ENCODE results near the gene PEX11G. TPM values are rescaled to one million over a fixed set of nuclear protein-coding genes. Genes with fewer than 3 reads are reported as not detected.
A peak's percentile ranks its signal among the peaks of the same experiment; 100 is the strongest.

The PEX11G gene
- total and polyA plus RNA-seq, 9 of the 15 experiments (the other 6 are each of a cell fraction or from before 2014, with no cell fraction given), result 0.07 to 3.2 (median 0.70) TPM; not detected in 1

GRCh38 chr19:7488736-7489353 lies at the start of gene PEX11G (continued):
- TF ChIP-seq AFF1 (IDR thresholded peaks at IDR 0.05; ENCODE audit: low read depth in 1 of 2, partially characterized antibody in 2 of 2), result no peak
- peak; percentile 58; the same call in 1 of the 2 replicates for TF ChIP-seq ZBTB7A (IDR thresholded peaks at IDR 0.05; ENCODE audit: borderline replicate concordance, control insufficient read depth, low read depth, low read length)
- TF ChIP-seq ARID3A (IDR thresholded peaks at IDR 0.05; ENCODE audit: borderline replicate concordance, low read depth, low read length), result no peak
- TF ChIP-seq GABPA (tag; conservative IDR thresholded peaks at IDR 0.05; ENCODE audit: low read depth), result no peak
- no peak for TF ChIP-seq NFE2L1 (tag; IDR thresholded peaks at IDR 0.05; ENCODE audit: borderline replicate concordance, low read depth)
- TF ChIP-seq TCF7 (IDR thresholded peaks at IDR 0.05; ENCODE audit: borderline replicate concordance), result no peak
- TF ChIP-seq POLR2AphosphoS5 (IDR thresholded peaks at IDR 0.05; ENCODE audit: control insufficient read depth, insufficient read depth, low read depth, low read length), result peak; percentile 48
- TF ChIP-seq HMGXB4 (CRISPR knock-in tag; IDR thresholded peaks at IDR 0.05), result 0 out of 2 replicates have a peak, but pooled peaks have one; percentile 20
- peak; percentile 78 for TF ChIP-seq PHF20 (IDR thresholded peaks at IDR 0.05; ENCODE audit: partially characterized antibody)
- no peak for TF ChIP-seq KDM2B (CRISPR knock-in tag; IDR thresholded peaks at IDR 0.05)
- TF ChIP-seq E2F1 (CRISPR knock-in tag; IDR thresholded peaks at IDR 0.05), result peak; percentile 37; the same call in 1 of the 2 replicates
- TF ChIP-seq HNRNPK (IDR thresholded peaks at IDR 0.05; ENCODE audit: low read depth, low read length, poor library complexity, severe bottlenecking), result no peak
- TF ChIP-seq ZBTB5 (IDR thresholded peaks at IDR 0.05), result no peak
- TF ChIP-seq ZNF324 (CRISPR knock-in tag; IDR thresholded peaks at IDR 0.05), result no peak
- TF ChIP-seq ESRRA (IDR thresholded peaks at IDR 0.05; ENCODE audit: borderline replicate concordance, low read depth), result peak; percentile 53; the same call in 1 of the 2 replicates

All from K562 (cell line).